PC-9 (cell line): ENCODE results near the gene BMI1. TPM values are rescaled to one million over a fixed set of nuclear protein-coding genes. Genes with fewer than 3 reads are reported as not detected.

Experiments used
- BruUV-seq: library from RNA; stranded (reverse); fragments of 400-500 nt; replicated peaks from 2 replicates; lab custom pipeline; 2021; lab: Mats Ljungman, UMichigan
- CTCF ChIA-PET: fragments of 300-600 bp; sonication (Branson Sonifier 250); formaldehyde crosslinking; loops from one replicate; lab custom pipeline; 2022; ENCODE audit warnings: antibody characterized with exemption; lab: Charles Lee
- POLR2A ChIA-PET: fragments of 300-600 bp; sonication (Branson Sonifier 250); formaldehyde crosslinking; loops from one replicate; lab custom pipeline; 2022; ENCODE audit warnings: antibody characterized with exemption; ENCODE audit not compliant: unreplicated experiment; lab: Charles Lee
- DNase-seq, 2 experiments: peaks; one replicate each; pipeline versions ENCODE4 v3.0.0 to v3.0.0-alpha.2; 2015 to 2022; ENCODE audit warnings: mixed read lengths in 1 of 2
- H2AFZ ChIP-seq: fragments of 200-600 bp; sonication (generic); 2 replicates; pipeline ENCODE4 v1.8.1; 2017; ENCODE audit warnings: antibody characterized with exemption
- H3F3A ChIP-seq: fragments of 200-600 bp; sonication (generic); 2 replicates; pipeline ENCODE4 v1.8.1; 2017; ENCODE audit warnings: antibody characterized with exemption, mild to moderate bottlenecking, low read depth; ENCODE audit not compliant: insufficient read depth
- H3K27ac ChIP-seq: fragments of 200-600 bp; sonication (generic); 2 replicates; pipeline ENCODE4 v1.6.1; 2016; ENCODE audit warnings: mixed run types
- H3K27me3 ChIP-seq: fragments of 200-600 bp; sonication (generic); 2 replicates; pipeline ENCODE4 v1.6.1; 2016; ENCODE audit warnings: low read depth, mixed run types; ENCODE audit not compliant: insufficient read depth
- H3K36me3 ChIP-seq: fragments of 200-600 bp; sonication (generic); 2 replicates; pipeline ENCODE4 v1.6.1; 2016; ENCODE audit warnings: low read depth, mixed run types
- H3K4me1 ChIP-seq: fragments of 200-600 bp; sonication (generic); replicated peaks from 2 replicates; pipeline ENCODE4 v1.6.1; 2016; ENCODE audit warnings: mixed run types; ENCODE audit not compliant: insufficient read depth
- H3K4me2 ChIP-seq: fragments of 200-600 bp; sonication (generic); 2 replicates; pipeline ENCODE4 v1.6.1; 2017; ENCODE audit warnings: mixed run types
- H3K4me3 ChIP-seq: fragments of 200-600 bp; sonication (generic); 2 replicates; pipeline ENCODE4 v1.6.1; 2016; ENCODE audit warnings: mixed run types
- H3K79me2 ChIP-seq: fragments of 200-600 bp; sonication (generic); 2 replicates; pipeline ENCODE4 v1.6.1; 2017; ENCODE audit warnings: low read depth, mixed run types
- H3K9me2 ChIP-seq: fragments of 200-600 bp; sonication (generic); 2 replicates; pipeline ENCODE4 v1.8.1; 2017; ENCODE audit warnings: mild to moderate bottlenecking; ENCODE audit not compliant: insufficient read depth
- H3K9me3 ChIP-seq: fragments of 200-600 bp; sonication (generic); 2 replicates; pipeline ENCODE4 v1.8.1; 2016; ENCODE audit warnings: low read depth; ENCODE audit not compliant: insufficient read depth
- H4K20me1 ChIP-seq: fragments of 200-600 bp; sonication (generic); 2 replicates; pipeline ENCODE4 v1.8.1; 2017; ENCODE audit not compliant: insufficient read depth
- CTCF ChIP-seq: fragments of 200-600 bp; sonication (generic); conservative IDR thresholded peaks from 2 replicates; pipeline ENCODE4 v1.6.1; 2017; ENCODE audit warnings: mixed run types, antibody characterized with exemption, mild to moderate bottlenecking, moderate library complexity
- EZH2 ChIP-seq: fragments of 200-600 bp; sonication (generic); IDR thresholded peaks from 2 replicates; pipeline ENCODE4 v1.8.0; 2017; ENCODE audit warnings: antibody characterized with exemption, low read depth
- intact Hi-C: fragments of 100-400 bp; cut with micrococcal nuclease; formaldehyde crosslinking; loops from one replicate; pipeline ENCODE4 v1.10.0; 2022; ENCODE audit not compliant: unreplicated experiment
- total RNA-seq: library from RNA; stranded (reverse); gene quantifications from 2 replicates; pipeline ENCODE4 v1.2.3, GENCODE V29; 2021

Gene BMI1
- total RNA-seq, 1 experiment from 2014 or later: 48.4 TPM

- Histone ChIP-seq H3K9me3 (no peaks in the 10 kb centered on the region), H3K9me2 (no peaks in the 10 kb centered on the region), H3K27ac (no peak overlapping the region), H2AFZ (no peak overlapping the region), H3K79me2 (no peaks in the 10 kb centered on the region), H4K20me1 (no peaks in the 10 kb centered on the region), H3K4me1 (no peaks in the 10 kb centered on the region), H3F3A (no peaks in the 10 kb centered on the region), H3K36me3 (no peaks in the 10 kb centered on the region), H3K4me3 (no peak overlapping the region), H3K27me3 (no peaks in the 10 kb centered on the region), H3K4me2 (no peak overlapping the region)
- no TSS peak for BruUV-seq
- DNase-seq: no peak
- ChIA-PET CTCF (no interaction called here), POLR2A (no interaction called here)
- intact Hi-C loops: no loop called here
- TF ChIP-seq CTCF (no peak), EZH2 (no peak)
Observed at GRCh38 chr10:22366435-22366703, 45.5 kb downstream of the BMI1 start.

GRCh38 chr10:22366771-22367170 lies 45.9 kb downstream of the BMI1 start:
- H3F3A ChIP-seq: no peaks in the 10 kb centered on the region

GRCh38 chr10:22367471-22367870 lies 46.6 kb downstream of the BMI1 start:
- no peaks in the 10 kb centered on the region for H4K20me1 ChIP-seq
- CTCF ChIA-PET: no interaction called here
- no peak overlapping the region for H3K27ac ChIP-seq
- no peaks in the 10 kb centered on the region for H3K27me3 ChIP-seq
- H3K4me3 ChIP-seq: no peak overlapping the region
- H3K4me2 ChIP-seq: no peak overlapping the region
- H3K79me2 ChIP-seq: no peaks in the 10 kb centered on the region
- no peak for DNase-seq
- POLR2A ChIA-PET: no interaction called here
- H3K4me1 ChIP-seq: no peaks in the 10 kb centered on the region
- no peaks in the 10 kb centered on the region for H3K9me2 ChIP-seq
- no peaks in the 10 kb centered on the region for H3F3A ChIP-seq
- H3K36me3 ChIP-seq: no peaks in the 10 kb centered on the region
- H3K9me3 ChIP-seq: no peaks in the 10 kb centered on the region
- no TSS peak for BruUV-seq
- intact Hi-C loops: no loop called here
- no peak overlapping the region for H2AFZ ChIP-seq
- TF ChIP-seq CTCF: no peak
- TF ChIP-seq EZH2: no peak

More at GRCh38 chr10:22366771-22367170, 45.9 kb downstream of the BMI1 start:
- Histone ChIP-seq H3K27ac (no peak overlapping the region), H3K4me2 (no peak overlapping the region), H3K4me3 (no peak overlapping the region), H3K36me3 (no peaks in the 10 kb centered on the region), H3K27me3 (no peaks in the 10 kb centered on the region), H3K4me1 (no peaks in the 10 kb centered on the region), H3K9me2 (no peaks in the 10 kb centered on the region), H3K79me2 (no peaks in the 10 kb centered on the region), H4K20me1 (no peaks in the 10 kb centered on the region), H3K9me3 (no peaks in the 10 kb centered on the region), H2AFZ (no peak overlapping the region)
- no TSS peak for BruUV-seq
- intact Hi-C loops: no loop called here
- no peak for TF ChIP-seq EZH2
- no peak for TF ChIP-seq CTCF
- POLR2A ChIA-PET: no interaction called here
- no peak for DNase-seq
- CTCF ChIA-PET: no interaction called here
